Stimulated activated CD8-positive, alpha-beta memory T cell treated with anti-CD3 and anti-CD28 coated beads, Interleukin-12 subunit alpha, Interleukin-12 subunit beta, amount 100 ng/mL, for 1 hour (primary cell): ENCODE results near the gene RSU1.

Source experiments
- DNase-seq: peaks from one replicate; pipeline ENCODE4 v3.0.0-alpha.2; 2020; ENCODE audit warnings: low read depth

The RSU1 gene

GRCh38 chr10:16602104-16602775, 215.0 kb downstream of the RSU1 start:
- no peak for DNase-seq

GRCh38 chr10:16599662-16600061, 217.6 kb downstream of the RSU1 start:
- no peak for DNase-seq

- no peak for DNase-seq
Observed at GRCh38 chr10:16597656-16598055, 219.6 kb downstream of the RSU1 start.

GRCh38 chr10:16592378-16592777, 224.8 kb downstream of the RSU1 start:
- no peak for DNase-seq

DNA sequence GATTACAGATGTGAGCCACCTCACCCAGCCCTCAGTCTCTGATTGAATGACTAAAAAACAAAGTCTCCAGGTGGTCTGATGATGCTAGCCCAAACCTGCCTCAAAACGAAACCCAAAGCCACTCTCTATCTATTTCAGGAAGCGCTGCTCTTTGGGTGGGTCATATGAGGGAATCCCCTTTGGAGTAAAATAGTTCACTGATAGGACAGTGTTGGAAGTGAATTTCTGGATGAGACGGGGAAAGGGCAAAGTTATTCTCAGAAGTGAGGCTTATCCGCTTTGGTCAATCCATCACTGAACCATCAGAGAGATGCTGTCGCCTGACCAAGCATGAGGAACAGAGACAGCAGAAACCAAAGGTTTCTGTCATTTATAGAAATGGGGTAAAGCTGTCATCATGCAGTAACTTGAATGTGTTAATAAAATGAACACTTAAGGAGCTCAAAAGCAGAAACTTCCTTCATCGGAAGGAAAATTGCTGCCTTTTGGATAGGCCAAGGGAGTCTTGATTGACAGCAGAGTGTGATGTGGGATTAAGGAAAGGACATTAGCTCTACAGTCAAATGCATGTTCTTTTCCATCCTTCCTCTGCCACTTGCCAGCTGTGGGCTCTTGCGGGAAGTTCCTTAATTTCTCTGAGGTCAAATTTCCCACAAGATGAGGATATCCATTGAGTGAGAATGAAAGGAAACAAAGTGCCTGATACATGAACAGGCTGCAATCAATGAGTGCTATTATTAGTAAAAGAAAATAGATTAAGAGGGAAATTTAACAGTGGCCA, 230.7 kb downstream of the RSU1 start:
- DNase-seq: no peak

- DNase-seq: no peak
Observed at GRCh38 chr10:16585103-16585502, 232.1 kb downstream of the RSU1 start.

DNA sequence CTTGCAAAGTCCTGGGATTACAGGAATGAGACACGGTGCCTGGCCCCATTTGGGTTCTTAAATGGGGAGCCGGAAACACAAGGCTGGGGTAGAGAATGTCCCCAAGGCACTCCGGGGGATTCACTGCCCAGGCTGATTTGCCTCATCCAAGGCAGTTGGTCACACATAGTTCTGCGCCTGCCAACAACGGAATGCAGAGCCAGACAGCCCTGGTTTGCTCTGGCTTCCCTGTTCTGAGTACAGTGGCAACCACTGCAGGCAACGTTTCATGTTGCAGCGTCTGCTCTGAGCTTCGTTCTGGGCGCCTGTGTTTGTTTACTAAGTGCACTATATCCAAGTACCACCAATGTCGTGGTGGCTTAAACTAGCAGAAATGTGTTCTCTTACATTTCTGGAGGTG, 233.8 kb downstream of the RSU1 start:
- no peak for DNase-seq

DNA sequence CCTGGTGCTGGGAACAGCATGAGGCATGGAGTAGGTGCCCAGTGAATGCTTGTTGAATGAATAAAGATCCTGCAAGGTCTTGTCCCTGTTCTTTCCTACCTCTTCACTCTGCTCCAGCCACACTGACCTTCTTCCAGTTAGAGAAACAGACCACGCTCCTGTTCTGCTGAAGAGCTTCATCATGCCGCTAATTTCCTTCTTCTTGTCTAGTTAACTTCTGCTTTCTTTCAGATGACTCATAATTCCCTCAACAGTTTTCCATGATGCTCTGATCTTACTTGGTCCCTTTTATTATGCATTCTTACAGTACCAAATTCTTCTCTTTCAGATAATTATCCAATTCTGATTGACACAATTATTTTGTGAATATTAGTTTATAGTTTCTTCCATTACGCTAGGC, 236.0 kb downstream of the RSU1 start:
- no peak for DNase-seq

- no peak for DNase-seq
Observed at GRCh38 chr10:16570731-16571130, 246.5 kb downstream of the RSU1 start.

DNA sequence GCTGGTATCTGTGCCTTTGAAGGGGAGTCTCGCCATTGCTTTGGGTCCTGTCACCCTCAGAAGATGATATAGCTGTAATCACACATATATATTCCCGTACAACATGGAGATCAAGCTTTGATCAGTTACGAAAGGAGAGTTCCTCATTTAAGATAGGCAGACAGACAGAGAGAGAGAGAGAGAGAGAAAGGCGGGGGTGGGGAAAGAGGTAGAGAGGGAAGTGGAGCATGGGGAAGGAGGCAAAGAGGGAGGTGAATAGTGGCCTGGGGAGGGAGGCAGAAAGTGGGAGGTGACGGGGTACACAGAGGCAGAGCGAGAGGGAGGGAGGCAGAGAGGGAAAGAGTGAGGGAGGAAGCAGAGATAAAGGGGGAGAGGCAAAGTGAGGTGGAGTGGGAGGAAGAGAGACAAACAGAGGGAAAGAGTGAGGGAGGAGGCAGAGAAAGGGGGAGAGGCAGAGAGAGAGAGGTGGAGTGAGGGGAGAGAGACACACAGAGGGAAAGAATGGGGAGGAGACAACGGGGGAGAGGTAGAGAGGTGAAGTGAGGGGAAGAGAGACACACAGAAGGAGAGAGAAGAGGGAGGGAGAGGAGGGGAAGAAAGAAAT, 250.9 kb downstream of the RSU1 start:
- DNase-seq: no peak

DNA sequence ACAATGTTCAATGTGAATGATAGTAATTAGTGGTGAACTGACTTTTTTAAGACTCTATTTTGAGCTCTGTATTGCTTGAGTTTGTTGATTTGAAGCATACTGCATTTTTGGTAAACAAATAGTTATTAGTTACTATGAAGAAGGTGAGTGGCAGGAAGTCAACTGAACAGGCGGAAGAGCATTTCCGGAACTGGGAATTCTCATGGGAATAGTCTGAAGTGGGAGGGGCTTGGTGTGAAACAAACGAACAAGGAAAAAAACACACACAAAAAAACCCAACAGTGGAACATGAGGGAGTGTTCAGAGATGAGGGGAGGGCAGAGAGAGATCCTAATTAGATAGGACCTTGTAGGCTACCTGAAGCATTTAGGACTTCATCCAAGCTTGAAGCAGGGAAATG, 251.6 kb downstream of the RSU1 start:
- DNase-seq: no peak

GRCh38 chr10:16562891-16563290, 254.3 kb downstream of the RSU1 start:
- no peak for DNase-seq

DNA sequence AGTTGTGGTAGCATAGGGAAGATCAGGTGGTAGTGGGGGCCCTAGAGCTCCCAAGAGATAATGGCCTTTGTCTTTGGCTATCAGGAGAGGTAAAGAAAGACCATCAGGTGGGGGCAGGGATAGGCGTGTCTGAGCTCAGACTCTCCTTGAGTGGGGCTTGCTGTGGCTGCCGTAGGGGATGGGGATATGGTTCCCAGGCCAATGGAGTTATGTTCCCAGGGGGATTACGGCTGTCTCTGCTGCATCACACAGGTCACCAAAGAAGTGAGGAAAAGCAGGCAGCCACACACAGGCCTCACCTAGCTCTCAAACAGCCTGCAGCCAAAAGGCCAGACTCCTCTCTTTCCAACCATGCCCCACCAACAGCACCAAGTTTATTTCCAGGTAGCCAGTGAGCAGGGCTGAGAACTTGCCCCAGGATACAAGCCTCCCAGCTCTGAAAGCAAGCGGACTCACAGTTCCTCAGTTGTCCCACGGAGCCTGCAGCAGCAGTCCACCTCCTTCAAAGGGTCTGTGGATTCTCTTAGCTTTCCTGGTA, 257.9 kb downstream of the RSU1 start:
- no peak for DNase-seq

DNA sequence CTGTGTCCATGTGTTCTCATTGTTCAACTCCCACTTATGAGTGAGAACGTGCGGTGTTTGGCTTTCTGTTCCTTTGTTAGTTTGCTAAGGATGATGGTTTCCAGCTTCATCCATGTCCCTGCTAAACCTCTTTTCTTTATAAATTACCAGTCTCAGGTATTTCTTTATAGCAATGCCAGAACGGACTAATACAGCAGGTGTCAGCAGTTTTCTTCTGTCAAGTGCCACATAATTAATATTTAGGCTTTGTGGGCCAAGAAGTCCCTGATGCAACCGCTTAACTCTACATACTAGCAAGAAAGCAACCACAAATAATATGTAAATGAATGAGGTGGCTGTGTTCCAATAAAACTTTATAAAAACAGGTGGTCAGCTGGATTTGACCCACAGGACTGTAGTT, 269.3 kb downstream of the RSU1 start:
- DNase-seq: no peak

DNA sequence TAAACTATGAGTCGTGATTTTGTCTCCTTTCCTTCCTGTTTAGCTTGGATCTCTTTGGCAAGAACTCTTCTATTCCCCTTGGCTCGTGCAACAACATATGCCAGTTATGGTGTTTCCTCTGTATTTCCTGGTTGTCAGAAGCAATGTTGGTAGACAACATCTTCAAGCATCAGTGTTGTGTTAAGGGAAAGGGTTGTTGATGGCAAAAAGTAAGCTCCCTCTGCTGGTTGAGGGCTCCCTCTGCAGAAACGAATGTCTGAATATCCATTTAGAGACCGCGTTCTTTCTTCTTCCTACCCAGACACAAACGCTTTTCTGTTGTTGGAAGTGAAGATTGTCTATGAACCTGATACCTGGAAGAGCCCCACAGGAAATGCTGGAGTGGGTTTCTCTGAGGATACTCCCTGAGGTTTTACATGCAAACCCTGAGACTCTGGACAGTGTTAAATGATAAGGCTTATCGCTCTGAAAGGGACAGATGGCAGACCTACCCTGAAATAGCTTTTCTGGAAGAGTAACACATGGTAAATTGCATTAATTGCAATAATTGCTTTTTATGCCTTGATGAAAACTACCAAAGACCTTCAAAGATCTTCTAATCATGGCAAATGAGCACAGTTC, 272.0 kb downstream of the RSU1 start:
- DNase-seq: no peak

DNA sequence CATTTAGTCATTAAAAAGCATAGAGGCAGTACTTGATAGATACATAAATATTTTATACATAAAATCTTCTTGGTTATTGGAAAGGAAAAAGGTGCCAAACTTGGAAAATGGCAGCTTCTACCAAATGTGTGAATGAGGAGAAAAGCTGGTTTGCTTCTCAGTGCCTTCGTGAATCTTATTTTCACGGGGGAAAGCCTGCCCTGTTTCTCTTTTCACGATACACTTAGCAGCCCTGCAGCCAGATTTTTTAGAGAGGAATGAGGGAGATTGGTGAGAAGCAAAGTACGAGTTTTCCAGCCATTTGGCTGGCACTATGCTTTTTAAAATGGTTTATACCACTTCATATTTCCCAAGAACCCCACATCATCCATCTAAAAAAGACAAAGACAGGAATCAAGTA, 272.6 kb downstream of the RSU1 start:
- DNase-seq: no peak

DNA sequence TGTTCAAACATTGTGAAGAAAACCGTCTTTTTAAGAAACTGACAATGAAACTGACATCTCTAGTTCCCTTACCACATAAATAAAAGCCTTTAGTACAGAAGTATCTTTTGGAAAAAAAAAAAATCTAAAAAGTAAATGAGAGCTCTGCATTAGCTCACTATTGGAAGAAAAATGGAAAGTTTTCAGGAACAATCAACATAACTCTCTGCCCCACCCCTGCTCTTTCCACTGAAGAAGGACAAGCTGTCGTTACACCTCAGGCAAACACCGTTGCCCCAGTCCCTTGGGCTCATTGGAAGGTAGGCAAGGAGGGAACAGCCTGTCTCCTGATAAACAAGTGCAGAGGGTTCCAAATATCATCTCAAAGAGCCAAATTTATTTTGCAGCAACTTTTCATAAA, 273.1 kb downstream of the RSU1 start:
- DNase-seq: no peak
